ENCODE measurements around the gene RLF.
"Not testable (repeated sequence)": the region's sequence is repeated elsewhere in the genome, so short reads cannot be mapped to it uniquely, and the experiment has no call there.

RLF gene

GRCh38 chr1:40162753-40163441 is 1.7 kb downstream of the RLF start:
- TF ChIP-seq CTCF (IDR thresholded peaks at IDR 0.05; ENCODE audit: low read length, missing control alignments), result no peak
- H3K4me3 ChIP-seq (replicated peaks; ENCODE audit: low read depth, low read length), result peak overlapping the region; percentile 70
- no peak for DNase-seq (ENCODE audit: low read depth)

DNA sequence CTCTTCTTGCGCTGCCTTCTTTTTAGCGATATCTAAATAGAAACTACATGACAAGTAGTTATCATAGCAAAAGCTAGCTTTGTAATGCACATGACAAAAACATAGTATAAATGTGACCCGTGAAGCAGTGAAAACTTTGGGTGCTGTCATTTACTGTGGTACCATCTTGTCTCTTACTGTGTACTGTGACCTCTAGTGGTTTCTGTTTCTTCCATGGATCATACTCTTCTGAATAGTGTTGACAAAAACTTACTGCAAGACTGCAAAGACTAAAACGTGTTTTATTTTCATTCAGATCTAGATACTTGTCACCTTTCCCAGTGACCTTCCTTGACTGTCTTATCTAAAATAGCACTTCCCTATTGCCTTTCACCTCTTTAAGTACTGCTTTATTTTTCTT is 6.1 kb downstream of the RLF start:
- no peak overlapping the region for H3K4me3 ChIP-seq (replicated peaks; ENCODE audit: low read depth, low read length)
- no peak for DNase-seq (ENCODE audit: low read depth)
- no peak for TF ChIP-seq CTCF (IDR thresholded peaks at IDR 0.05; ENCODE audit: low read length, missing control alignments)

GRCh38 chr1:40171036-40171435 is 9.8 kb downstream of the RLF start:
- DNase-seq (ENCODE audit: low read depth), result no peak
- no peak for TF ChIP-seq CTCF (IDR thresholded peaks at IDR 0.05; ENCODE audit: low read length, missing control alignments)
- H3K4me3 ChIP-seq (replicated peaks; ENCODE audit: low read depth, low read length), result no peak overlapping the region

DNA sequence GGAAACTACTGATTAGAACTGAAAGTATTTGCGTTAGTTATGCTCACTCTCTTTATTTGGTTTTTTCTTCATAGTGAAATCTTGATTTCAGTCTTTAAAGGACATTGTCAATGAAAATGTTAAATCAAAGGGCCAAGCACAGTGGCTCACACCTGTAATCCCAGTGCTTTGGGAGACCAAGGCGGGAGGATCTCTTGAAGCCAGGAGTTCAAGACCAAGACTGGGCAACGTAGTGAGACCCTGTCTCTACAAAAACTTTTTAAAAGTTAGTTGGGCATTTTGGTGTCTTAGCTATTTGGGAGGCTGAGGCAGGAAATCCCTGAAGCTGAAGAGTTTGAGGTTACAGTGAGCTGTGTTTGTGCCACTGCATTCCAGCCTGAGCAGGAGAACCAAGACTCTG is 13.6 kb downstream of the RLF start:
- DNase-seq (ENCODE audit: low read depth), result no peak
- TF ChIP-seq CTCF (IDR thresholded peaks at IDR 0.05; ENCODE audit: low read length, missing control alignments), result no peak

GRCh38 chr1:40176989-40177388 is 15.8 kb downstream of the RLF start:
- not testable (repeated sequence) for DNase-seq (ENCODE audit: low read depth); H3K4me3 ChIP-seq (replicated peaks; ENCODE audit: low read depth, low read length)

More for the DNA sequence above, 13.6 kb downstream of the RLF start:
- no peak overlapping the region for H3K4me3 ChIP-seq (replicated peaks; ENCODE audit: low read depth, low read length)

DNA sequence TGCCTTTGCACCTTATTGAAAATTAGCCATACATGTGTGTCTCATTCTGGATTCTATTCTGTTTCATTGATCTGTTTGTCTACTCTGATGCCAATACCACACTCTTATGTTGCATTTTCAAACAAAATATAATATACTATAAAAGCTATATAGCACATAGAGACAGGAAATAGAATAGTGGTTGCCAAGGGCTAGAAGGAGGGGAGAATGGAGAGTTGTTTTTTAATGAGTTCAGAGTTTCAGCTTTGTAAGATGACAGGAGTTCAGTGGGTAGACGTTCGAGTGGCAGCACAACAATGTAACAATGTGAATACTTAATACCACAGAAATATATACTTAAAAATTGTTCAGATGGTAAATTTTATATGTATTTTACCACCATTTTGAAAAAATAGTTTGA is 17.0 kb downstream of the RLF start:
- TF ChIP-seq CTCF (IDR thresholded peaks at IDR 0.05; ENCODE audit: low read length, missing control alignments), result no peak
- no peak for DNase-seq (ENCODE audit: low read depth)
- H3K4me3 ChIP-seq (replicated peaks; ENCODE audit: low read depth, low read length), result no peak overlapping the region

GRCh38 chr1:40179496-40180089 is 18.4 kb downstream of the RLF start:
- H3K4me3 ChIP-seq (replicated peaks; ENCODE audit: low read depth, low read length), result no peak overlapping the region
- no peak for TF ChIP-seq CTCF (IDR thresholded peaks at IDR 0.05; ENCODE audit: low read length, missing control alignments)
- DNase-seq (ENCODE audit: low read depth), result no peak
